NCI-H1436 treated with DMSO at 0.1 percent for 48 hours (cell line): ENCODE data around the gene FHOD3.
"Not testable (repeated sequence)": the region's sequence is repeated elsewhere in the genome, so short reads cannot be mapped to it uniquely, and the experiment has no call there.

Source experiments
- DNase-seq: peaks from one replicate; lab custom pipeline; 2025; lab: John Stamatoyannopoulos, UW

Gene FHOD3

DNA sequence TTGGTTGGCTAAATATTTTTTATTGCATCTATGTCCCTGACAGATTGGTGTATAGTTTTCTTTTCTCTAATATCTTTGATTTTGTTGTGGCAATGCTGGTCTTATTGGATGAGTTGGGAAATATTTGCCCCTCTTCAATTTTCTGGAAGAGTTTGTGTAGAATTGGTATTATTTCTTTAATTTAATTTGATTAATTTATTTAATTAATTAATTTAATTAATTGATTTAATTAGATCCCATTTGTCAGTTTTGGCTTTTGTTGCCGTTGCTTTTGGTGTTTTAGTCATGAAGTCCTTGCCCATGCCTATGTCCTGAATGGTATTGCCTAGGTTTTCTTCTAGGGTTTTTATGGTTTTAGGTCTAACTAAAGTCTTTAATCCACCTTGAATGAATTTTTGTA is 253.8 kb downstream of the FHOD3 start:
- DNase-seq = not testable (repeated sequence)

DNA sequence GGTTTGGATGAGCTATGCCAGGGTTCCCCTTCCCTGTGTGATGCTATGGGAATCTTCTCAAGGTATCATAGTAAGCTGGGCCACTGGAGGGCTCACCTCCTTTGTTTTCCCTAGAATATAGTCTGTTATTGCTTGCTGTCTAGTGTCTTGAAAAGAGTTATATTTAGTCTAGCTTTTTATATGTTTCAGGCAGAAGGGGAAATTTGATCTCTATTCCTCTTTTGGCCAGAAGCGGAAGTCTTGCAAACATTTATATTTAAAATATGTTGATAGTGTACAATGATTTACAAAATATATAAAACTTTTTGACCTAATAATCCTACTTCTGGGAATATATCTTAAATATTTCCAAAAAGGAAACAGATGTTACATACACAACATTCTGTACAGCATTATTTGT is 260.7 kb downstream of the FHOD3 start:
- no peak for DNase-seq

GRCh38 chr18:36559149-36559857 is 261.8 kb downstream of the FHOD3 start:
- no peak for DNase-seq

- DNase-seq = no peak
These were observed 262.7 kb downstream of the FHOD3 start for GRCh38 chr18:36560187-36560586.

DNA sequence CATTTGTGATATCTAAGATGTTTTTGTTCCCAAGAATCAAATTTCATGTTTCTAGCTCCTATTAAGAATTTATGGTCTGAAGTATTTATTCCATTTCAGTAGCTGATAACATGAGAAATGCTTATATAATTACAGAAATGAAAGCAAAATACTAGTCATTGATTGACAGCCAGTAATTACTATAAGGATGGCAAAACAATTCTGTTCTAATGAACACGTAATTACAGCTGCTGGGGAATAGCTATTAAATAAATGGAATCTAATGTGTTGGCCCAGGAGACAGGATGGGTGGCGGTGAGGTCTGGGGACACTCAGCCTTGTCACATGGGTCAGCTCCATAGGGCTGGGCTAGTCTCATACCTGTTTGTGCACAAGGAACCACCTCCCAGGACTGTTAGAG is 263.5 kb downstream of the FHOD3 start:
- peak; percentile 64 for DNase-seq

- no peak for DNase-seq
These were observed 267.3 kb downstream of the FHOD3 start for GRCh38 chr18:36564841-36565240.

DNA sequence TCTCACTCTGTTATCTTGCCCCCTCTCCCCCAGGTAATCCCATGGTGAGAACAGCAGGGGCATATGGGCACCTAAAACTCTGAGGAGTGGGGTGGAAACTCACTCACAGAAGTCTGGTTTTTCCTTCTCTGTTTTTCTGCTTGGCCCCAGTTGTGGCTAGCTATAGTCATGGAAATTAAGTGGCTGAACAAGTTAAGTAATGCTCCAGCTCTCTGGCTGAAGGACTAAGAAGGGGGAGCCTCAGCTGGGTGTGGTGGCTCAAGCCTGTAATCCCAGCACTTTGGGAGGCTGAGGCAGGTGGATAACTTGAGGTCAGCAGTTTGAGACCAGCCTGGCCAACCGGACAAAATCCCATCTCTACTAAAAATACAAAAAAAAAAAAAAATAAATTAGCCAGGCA is 270.3 kb downstream of the FHOD3 start:
- DNase-seq = no peak

DNA sequence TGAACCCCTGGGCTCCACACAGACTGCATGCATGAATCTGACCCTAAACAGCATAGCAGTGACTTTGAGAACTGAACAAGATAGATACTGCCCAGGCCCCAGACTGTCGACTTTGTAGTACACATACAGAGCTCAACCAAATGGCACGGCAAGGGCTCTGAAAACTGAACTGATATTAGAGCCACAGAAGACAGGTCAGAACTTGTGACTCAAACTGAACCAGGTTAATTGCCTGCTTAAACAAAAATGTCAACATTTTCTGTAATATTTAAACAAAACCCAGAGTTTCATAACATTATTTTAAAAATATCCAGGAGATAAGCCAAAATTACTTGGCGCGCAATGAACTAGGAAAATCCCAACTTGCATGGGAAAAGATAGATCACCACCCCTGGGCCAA is 271.0 kb downstream of the FHOD3 start:
- no peak for DNase-seq

- no peak for DNase-seq
These were observed 274.8 kb downstream of the FHOD3 start for GRCh38 chr18:36572135-36572856.

- no peak for DNase-seq
These were observed 278.8 kb downstream of the FHOD3 start for GRCh38 chr18:36576339-36576738.

DNA sequence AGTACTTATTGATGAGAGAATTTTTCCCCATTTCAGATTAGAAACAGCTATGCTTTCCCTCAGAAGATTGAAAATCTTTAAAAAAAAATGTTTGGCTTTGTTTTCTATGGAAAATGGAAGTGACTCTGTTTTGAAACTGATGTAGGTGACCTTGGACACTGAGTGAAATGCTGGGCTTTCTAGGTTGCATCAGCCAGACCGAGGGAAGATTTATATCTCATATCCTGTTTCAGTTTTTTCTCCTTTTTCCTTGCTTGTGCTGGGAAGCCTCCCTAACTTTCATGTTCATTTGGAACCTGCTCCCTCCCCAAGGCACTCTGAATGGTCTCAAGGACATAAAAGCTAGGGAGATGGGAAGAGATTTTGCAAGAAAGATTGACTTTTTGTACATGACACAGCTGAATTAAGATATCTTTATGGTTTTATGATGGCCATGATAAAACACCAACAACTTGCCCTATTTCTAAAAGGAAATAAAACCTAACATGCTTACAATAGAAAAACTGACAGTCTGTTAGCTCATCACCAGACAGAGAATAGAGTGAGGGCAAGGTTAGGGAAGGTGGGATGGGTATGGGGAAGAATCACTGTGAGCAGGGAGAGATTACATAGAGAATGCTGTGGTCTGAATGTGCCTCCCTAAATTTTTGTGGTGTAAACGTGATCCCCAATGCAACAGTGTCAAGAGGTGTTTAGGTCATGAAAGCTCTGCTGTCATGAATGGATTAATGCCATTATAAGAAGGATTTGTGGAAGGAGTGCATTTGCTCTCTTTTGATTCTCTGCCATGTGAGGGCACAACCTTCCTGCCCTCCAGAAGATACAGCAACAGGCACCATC is 281.6 kb downstream of the FHOD3 start:
- DNase-seq = no peak

GRCh38 chr18:36580266-36580665 is 282.8 kb downstream of the FHOD3 start:
- DNase-seq = no peak

DNA sequence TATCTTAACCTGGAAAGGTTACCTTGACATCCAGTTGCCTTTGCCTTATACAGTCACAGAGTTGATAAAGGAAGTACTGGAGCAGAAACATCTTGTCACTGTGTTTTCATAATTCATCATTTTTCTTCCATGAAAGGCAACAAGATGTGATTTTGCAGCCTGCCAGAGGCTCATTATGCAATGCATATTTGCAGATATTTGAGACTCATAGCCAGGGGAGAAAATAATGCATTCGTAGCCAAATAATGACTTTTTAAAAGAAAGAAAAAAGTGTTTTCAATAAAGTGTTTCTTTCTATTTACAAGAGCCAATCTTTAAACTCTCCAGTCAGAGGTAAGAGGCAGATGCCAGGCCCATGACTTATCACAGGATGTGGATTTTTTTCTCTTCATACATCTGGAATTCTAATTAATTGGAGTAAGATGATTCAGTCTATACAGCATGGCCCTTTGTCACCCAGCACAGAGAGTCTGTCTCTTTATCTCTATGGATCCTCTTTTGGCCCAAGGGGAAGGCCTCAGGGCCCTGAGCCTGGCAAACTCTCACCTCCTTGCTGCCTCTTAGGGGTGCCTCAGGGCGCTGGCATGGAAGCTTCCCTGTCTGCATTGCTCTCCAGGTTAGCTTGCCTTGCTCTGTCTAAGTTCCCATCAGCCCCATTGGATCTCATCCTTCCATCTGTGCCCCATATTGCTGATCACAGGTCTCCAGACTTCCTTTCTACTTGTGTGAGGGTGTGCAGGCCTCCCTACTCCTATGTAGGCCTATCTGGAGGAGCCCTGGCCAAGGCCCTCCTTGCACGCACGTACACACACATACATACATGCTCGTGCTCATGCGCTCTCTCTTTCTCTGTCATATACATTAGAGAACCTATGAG is 283.6 kb downstream of the FHOD3 start:
- DNase-seq = no peak

DNA sequence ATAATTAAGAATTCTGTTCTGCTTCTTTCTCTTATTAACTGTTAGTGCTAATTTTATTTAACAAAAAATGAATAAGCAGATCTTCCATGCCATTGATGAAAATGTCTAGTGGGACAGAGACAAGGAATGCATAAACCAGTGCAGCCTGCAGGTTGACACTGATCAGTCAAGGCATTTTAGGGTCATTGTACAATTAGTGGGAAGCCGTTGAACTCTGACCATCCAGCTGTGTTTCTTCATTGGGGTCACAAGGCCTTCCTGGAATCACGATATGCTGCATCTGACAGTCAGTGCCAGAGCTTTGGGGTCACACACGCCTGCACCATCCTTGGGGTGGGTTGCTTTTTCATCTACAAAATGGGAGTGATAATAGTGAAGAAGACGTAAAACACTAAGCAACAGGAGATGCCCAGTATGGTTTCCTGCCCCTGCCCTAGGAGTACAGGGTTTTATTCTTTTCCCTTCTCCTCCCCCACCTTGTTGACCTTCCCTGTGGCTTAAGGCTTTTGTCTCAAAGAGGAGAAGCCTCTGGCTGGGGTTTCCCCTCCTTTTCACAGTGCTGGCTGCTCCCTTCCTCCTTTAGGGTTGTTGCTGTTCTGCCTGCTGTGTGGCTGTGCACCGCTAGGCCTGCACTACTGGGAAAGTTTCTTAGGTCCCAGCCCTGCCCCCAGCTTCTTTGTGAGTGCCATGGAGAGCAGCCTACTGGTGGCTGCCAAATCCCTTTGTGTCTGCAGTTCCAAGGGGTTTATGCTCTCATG is 285.7 kb downstream of the FHOD3 start:
- DNase-seq = no peak

- no peak for DNase-seq
These were observed 292.5 kb downstream of the FHOD3 start for GRCh38 chr18:36589857-36590543.

GRCh38 chr18:36590621-36591580 is 293.4 kb downstream of the FHOD3 start:
- DNase-seq = no peak

- DNase-seq = no peak
These were observed 294.8 kb downstream of the FHOD3 start for GRCh38 chr18:36592282-36592681.

DNA sequence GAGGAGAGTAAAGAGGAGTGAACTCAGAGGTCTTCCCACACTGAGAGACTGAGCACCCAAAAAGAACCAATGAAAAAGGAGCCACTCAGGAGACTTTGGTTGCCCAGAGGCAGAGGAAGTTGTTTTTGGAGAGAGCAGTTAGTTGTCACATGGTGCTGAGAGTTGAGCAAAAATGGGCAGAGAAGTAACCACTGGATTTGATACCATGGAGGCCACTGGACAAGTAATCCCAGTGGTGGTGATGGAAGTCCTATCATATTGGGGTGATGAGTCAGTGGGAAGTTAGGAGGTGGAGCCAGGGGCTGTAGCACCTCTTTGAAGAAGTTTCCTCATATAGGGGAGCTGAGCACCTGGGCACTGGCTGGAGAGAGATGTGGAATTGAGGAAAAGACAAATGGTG is 295.5 kb downstream of the FHOD3 start:
- no peak for DNase-seq

DNA sequence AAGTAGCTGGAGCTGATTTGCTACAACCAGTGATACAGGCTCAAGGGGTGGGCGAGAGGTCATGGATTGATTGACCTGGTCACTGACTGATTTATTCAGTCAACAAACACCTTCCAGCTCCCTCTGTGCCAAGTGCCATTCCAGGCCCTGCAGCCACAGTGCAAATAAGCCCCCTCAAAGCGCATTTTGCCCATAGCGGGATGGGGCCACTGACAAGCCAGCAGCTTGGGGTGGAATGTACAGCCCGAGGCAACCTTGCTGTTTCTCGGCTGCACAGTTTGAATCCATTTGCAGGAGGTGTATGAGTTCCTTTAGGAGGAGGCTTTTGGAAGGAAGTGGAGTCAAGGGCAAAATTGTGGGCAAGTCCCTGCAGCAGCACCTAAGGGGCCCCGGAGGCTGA is 296.1 kb downstream of the FHOD3 start:
- DNase-seq = no peak
